Measurements from ENCODE around the gene ABHD16B. TPM values are rescaled to one million over a fixed set of nuclear protein-coding genes. Genes with fewer than 3 reads are reported as not detected.

Gene ABHD16B
- not detected for total RNA-seq

- ATAC-seq = no peak
Measured at GRCh38 chr20:63861365-63861934, at the start of gene ABHD16B. ABHD16B (plus strand) TSS chr20:63861498; CDS start chr20:63861541, 43 bp downstream.

- no peak for ATAC-seq
Measured at GRCh38 chr20:63814891-63815614, 46.2 kb upstream of the ABHD16B start.

GRCh38 chr20:63815615-63816253 lies 45.6 kb upstream of the ABHD16B start:
- no peak for ATAC-seq

- peak; percentile 26 for ATAC-seq
Measured at GRCh38 chr20:63819224-63819921, 41.9 kb upstream of the ABHD16B start.

GRCh38 chr20:63821811-63822210 lies 39.5 kb upstream of the ABHD16B start:
- no peak for ATAC-seq

GRCh38 chr20:63822276-63822696 lies 39.0 kb upstream of the ABHD16B start:
- peak; percentile 14 for ATAC-seq

GRCh38 chr20:63823691-63824311 lies 37.5 kb upstream of the ABHD16B start:
- no peak for ATAC-seq

GRCh38 chr20:63825331-63826118 lies 35.8 kb upstream of the ABHD16B start:
- no peak for ATAC-seq

GRCh38 chr20:63826753-63827152 lies 34.5 kb upstream of the ABHD16B start:
- ATAC-seq = no peak

GRCh38 chr20:63828124-63828523 lies 33.2 kb upstream of the ABHD16B start:
- ATAC-seq = no peak

- no peak for ATAC-seq
Measured at GRCh38 chr20:63828545-63828944, 32.8 kb upstream of the ABHD16B start.

- no peak for ATAC-seq
Measured at GRCh38 chr20:63828951-63829350, 32.3 kb upstream of the ABHD16B start.

GRCh38 chr20:63829603-63829944 lies 31.7 kb upstream of the ABHD16B start:
- ATAC-seq = no peak

GRCh38 chr20:63829945-63830835 lies 31.1 kb upstream of the ABHD16B start:
- ATAC-seq = no peak

- peak; percentile 43 for ATAC-seq
Measured at GRCh38 chr20:63830841-63831588, 30.3 kb upstream of the ABHD16B start, which contains the start of gene ZBTB46. ZBTB46 (minus strand) TSS chr20:63831264; CDS start chr20:63790757, 40,507 bp downstream.

- ATAC-seq = no peak
Measured at GRCh38 chr20:63831646-63831992, 29.7 kb upstream of the ABHD16B start.

- peak; percentile 45 for ATAC-seq
Measured at GRCh38 chr20:63831993-63832686, 29.2 kb upstream of the ABHD16B start.

- no peak for ATAC-seq
Measured at GRCh38 chr20:63833776-63834490, 27.4 kb upstream of the ABHD16B start.

GRCh38 chr20:63834491-63834880 lies 26.8 kb upstream of the ABHD16B start:
- no peak for ATAC-seq

Data from esophagus mucosa (tissue), 1 donor.